NT2/D1 (cell line): ENCODE results near the gene SORL1.

ENCODE experiments used
- DNase-seq: peaks from one replicate; pipeline ENCODE4 v3.0.0-alpha.2; 2011; ENCODE audit warnings: low read depth, low spot score
- H3K27me3 ChIP-seq: 2 replicates; pipeline ENCODE4 v1.6.0; 2011; ENCODE audit warnings: mild to moderate bottlenecking; ENCODE audit not compliant: insufficient read length, insufficient read depth
- H3K36me3 ChIP-seq: 2 replicates; pipeline ENCODE4 v1.6.1; 2011; ENCODE audit warnings: mild to moderate bottlenecking, low read length, mixed read lengths; ENCODE audit not compliant: insufficient read depth, insufficient read length
- H3K4me1 ChIP-seq: 2 replicates; pipeline ENCODE4 v1.5.1; 2011; ENCODE audit not compliant: insufficient read depth, insufficient read length
- H3K4me3 ChIP-seq: 2 replicates; pipeline ENCODE4 v1.5.1; 2011; ENCODE audit warnings: low read depth; ENCODE audit not compliant: insufficient read length
- H3K9ac ChIP-seq: 2 replicates; pipeline ENCODE4 v1.6.0; 2011; ENCODE audit warnings: low read depth; ENCODE audit not compliant: insufficient read length
- H3K9me3 ChIP-seq: 2 replicates; pipeline ENCODE4 v1.5.1; 2011; ENCODE audit warnings: mild to moderate bottlenecking, low read length; ENCODE audit not compliant: insufficient read depth
- SUZ12 ChIP-seq: IDR thresholded peaks from 2 replicates; pipeline ENCODE4 v1.6.1; 2011; ENCODE audit not compliant: insufficient read length, insufficient read depth; ENCODE audit errors: extremely low read depth
- YY1 ChIP-seq: IDR thresholded peaks from 2 replicates; pipeline ENCODE4 v1.6.1; 2011; ENCODE audit not compliant: insufficient read length, insufficient read depth
- ZNF274 ChIP-seq: IDR thresholded peaks from 2 replicates; pipeline ENCODE4 v1.6.1; 2011; ENCODE audit warnings: mild to moderate bottlenecking, low read depth, low read length

The SORL1 gene

DNA sequence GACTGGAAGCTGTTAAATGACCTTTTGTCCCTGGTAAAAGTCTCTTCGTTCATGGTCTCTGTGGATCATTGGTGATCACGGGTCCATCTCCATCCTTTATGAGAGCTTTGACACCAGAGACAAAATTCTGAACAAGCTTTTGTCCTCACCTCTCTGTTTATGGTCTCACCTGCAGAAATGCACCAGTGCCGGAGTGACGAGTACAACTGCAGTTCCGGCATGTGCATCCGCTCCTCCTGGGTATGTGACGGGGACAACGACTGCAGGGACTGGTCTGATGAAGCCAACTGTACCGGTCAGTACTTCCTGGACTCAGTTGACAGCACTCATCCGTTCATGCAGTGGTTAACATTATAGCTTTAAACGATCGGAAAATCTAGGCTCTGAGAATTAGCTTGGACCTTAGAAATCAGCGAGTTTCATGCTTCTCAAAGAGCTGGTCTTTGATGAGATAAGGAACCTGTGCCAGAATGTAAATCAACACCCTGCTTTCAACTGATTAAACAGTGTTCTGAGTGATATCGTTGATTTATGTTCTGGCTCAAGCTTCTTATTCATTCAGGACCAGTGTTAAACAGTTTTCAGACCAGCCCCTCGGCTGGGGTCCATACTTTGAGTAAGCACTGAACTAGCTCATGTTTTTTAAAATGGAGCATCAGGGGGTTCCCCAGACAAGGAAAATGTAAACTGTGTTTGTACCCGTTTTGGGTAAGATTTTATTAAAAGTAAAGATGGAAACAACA is 125.2 kb downstream of the SORL1 start:
- H3K4me1 ChIP-seq = no peaks in the 10 kb centered on the region
- H3K4me3 ChIP-seq = no peak overlapping the region
- DNase-seq = no peak
- no peak overlapping the region for H3K9ac ChIP-seq
- TF ChIP-seq YY1 = no peak
- TF ChIP-seq ZNF274 = no peak
- TF ChIP-seq SUZ12 = no peak
- peaks cover 11% of the 10 kb centered on the region for H3K36me3 ChIP-seq
- no peaks in the 10 kb centered on the region for H3K27me3 ChIP-seq
- peaks cover 13% of the 10 kb centered on the region; the same call in 1 of the 2 replicates for H3K9me3 ChIP-seq

DNA sequence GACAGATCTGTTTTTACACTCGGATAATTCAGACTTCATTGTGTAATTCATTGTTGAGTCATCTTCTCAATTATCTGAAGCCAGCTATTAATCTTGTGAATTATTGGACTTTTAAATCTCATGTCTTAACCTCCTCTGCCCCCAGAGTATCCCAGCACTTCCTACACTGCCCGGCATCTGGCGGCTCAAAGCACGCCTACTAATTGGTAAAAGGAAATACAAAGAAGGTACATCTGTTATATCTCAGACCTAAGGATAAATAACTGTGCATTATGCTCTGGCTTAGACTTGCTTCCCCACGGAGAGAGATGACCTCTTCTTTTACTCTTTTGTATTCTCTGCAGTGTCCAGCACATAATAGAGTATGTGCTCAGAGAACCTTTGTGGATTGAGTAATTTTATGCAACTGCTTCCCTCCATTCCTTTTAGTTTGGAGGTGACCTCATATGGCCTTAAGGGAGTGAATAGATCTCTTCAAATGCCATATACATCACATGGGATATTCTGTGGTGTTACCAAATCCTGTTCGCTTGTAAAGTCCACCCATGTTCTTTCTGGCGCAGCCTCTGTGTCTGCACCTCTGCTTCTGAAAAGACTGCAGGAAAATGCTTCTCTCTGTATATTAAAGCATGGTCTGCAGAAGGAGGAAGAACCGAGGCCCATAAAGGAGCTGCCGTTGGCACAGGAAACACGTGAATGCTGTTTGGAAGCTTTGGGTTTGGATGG is 126.3 kb downstream of the SORL1 start:
- no peak overlapping the region for H3K9ac ChIP-seq
- H3K9me3 ChIP-seq = peaks cover 13% of the 10 kb centered on the region; the same call in 1 of the 2 replicates
- no peak for DNase-seq
- H3K4me1 ChIP-seq = no peaks in the 10 kb centered on the region
- TF ChIP-seq ZNF274 (no peak), SUZ12 (no peak), YY1 (no peak)
- no peaks in the 10 kb centered on the region for H3K27me3 ChIP-seq
- H3K4me3 ChIP-seq = no peak overlapping the region
- H3K36me3 ChIP-seq = peaks cover 16% of the 10 kb centered on the region

DNA sequence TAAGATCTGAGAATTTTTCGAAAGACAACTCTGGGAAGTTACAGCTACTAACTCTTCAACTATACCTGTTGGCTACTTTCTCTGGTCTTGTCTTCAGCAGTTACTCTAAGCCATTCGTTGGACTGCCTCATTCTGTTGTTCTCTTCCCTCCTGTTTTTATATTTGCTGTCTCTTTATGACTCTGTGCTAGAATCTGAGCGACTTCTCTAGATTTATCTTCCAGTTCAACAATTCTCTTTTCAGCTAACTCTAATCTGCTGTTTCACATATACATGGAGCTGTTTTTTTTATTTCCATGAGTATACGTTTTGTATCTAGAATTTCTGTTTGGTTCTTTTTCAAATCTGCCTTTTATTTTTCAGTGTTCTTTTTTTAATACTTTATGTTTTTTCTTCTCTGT is 128.0 kb downstream of the SORL1 start:
- no peak for TF ChIP-seq ZNF274
- TF ChIP-seq YY1 = no peak
- TF ChIP-seq SUZ12 = no peak
- DNase-seq = no peak
- Histone ChIP-seq H3K4me1 (no peaks in the 10 kb centered on the region), H3K27me3 (no peaks in the 10 kb centered on the region), H3K36me3 (peaks cover 9% of the 10 kb centered on the region), H3K4me3 (no peak overlapping the region), H3K9me3 (peaks cover 13% of the 10 kb centered on the region; the same call in 1 of the 2 replicates), H3K9ac (no peak overlapping the region)

DNA sequence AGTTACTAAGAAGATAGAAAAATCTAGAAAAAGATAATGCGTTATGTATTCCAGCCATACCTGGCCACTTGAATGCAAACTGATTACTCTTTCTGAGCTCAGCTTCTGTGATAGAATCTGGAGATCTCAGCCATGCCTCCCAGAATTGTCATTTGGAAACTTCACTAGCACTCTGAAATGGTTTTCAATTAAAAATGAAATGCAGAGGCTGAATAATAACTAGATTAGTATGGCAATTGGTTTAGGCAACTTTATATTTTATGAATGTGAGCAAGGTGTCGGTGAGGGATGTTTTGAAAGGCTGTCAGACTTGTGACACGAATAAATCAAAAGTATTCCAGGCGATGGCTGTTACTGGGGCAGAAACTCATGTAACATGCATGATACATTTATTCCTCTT is 129.5 kb downstream of the SORL1 start:
- no peak for TF ChIP-seq YY1
- TF ChIP-seq SUZ12 = no peak
- TF ChIP-seq ZNF274 = no peak
- Histone ChIP-seq H3K4me3 (no peak overlapping the region), H3K9ac (no peak overlapping the region), H3K4me1 (no peaks in the 10 kb centered on the region), H3K36me3 (peaks cover 13% of the 10 kb centered on the region), H3K27me3 (no peaks in the 10 kb centered on the region), H3K9me3 (peaks cover 13% of the 10 kb centered on the region; the same call in 1 of the 2 replicates)
- DNase-seq = no peak

DNA sequence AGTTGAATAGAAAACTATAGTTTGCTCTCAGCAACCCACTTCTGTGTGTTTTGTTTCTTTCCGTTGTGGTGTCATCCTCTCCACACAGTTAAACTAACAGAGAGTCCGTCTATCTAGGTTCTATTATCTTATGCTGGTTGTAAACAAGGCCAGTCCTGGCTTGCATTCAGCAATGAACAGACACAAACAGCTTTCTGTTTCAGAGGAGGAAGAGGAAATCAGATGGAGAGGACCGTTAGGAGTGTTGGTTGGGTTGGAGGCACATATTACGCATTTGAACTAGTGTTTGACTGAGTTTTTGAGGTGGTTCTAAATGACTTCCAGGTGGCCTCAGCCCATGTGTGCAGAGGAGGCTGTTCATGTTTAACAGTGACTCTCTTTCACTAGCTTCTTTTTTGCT is 130.2 kb downstream of the SORL1 start:
- H3K36me3 ChIP-seq = peaks cover 13% of the 10 kb centered on the region
- H3K27me3 ChIP-seq = no peaks in the 10 kb centered on the region
- no peak overlapping the region for H3K9ac ChIP-seq

DNA sequence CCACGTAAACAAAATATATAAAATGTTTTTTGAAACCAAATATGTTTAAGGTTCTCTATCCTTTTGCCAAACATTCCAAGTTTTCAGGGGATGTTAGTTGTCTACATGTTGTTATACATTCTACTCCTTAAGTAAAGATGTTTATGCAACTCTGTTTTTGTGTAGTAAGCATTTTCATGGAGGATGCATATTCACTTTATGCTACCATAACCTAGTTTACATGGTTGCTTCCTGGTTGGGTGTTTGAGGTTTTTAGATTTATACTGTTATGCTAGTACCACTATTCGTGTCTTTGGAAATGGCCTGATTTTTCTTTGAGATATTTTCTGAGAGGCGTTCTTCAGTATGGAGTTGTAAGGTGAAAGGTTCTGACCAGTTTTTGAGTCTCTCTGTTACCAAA is 131.7 kb downstream of the SORL1 start:
- H3K36me3 ChIP-seq = peaks cover 22% of the 10 kb centered on the region
- peaks cover 13% of the 10 kb centered on the region; the same call in 1 of the 2 replicates for H3K9me3 ChIP-seq

More for the DNA sequence above, 130.2 kb downstream of the SORL1 start:
- no peak for DNase-seq
- Histone ChIP-seq H3K4me1 (no peaks in the 10 kb centered on the region), H3K4me3 (no peak overlapping the region), H3K9me3 (peaks cover 13% of the 10 kb centered on the region; the same call in 1 of the 2 replicates)
- TF ChIP-seq ZNF274 (no peak), SUZ12 (no peak), YY1 (no peak)

DNA sequence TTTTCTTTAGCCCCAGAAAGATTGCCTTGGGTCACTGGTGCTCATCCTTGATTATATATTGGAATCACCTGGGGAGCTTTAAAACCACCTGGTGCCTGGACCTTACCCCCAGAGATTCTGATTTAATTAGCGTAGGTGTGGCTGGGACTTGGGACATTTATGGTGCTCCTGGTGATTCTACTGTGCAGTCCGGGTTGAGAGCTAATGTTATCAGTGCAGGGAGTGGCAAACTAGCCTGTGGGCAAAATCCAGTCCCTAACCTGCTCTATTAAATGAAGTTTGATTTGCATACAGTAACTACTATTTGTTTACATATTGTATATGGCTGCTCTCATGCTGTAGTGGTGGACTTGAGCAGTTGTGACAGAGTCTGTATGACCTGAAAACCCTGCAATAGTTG is 134.6 kb downstream of the SORL1 start:
- TF ChIP-seq ZNF274 (no peak), YY1 (no peak), SUZ12 (no peak)
- peaks cover 38% of the 10 kb centered on the region for H3K36me3 ChIP-seq
- no peak overlapping the region for H3K4me3 ChIP-seq
- no peak for DNase-seq
- no peaks in the 10 kb centered on the region for H3K27me3 ChIP-seq
- H3K4me1 ChIP-seq = no peaks in the 10 kb centered on the region
- H3K9ac ChIP-seq = no peak overlapping the region
- H3K9me3 ChIP-seq = no peaks in the 10 kb centered on the region

More for the DNA sequence above, 131.7 kb downstream of the SORL1 start:
- Histone ChIP-seq H3K4me1 (no peaks in the 10 kb centered on the region), H3K9ac (no peak overlapping the region), H3K27me3 (no peaks in the 10 kb centered on the region), H3K4me3 (no peak overlapping the region)
- TF ChIP-seq YY1 (no peak), ZNF274 (no peak), SUZ12 (no peak)
- DNase-seq = no peak
